Fibroblast of skin of back (primary cell): Measurements from ENCODE around the gene SH2D4B.

Experiments
- DNase-seq: peaks from one replicate; pipeline ENCODE4 v3.0.0-alpha.2; 2013

SH2D4B gene

GRCh38 chr10:80596391-80597257, 58.9 kb downstream of the SH2D4B start:
- peak; percentile 37 for DNase-seq

GRCh38 chr10:80598084-80598798, 60.5 kb downstream of the SH2D4B start:
- no peak for DNase-seq

GRCh38 chr10:80598951-80599350, 61.2 kb downstream of the SH2D4B start:
- DNase-seq, result no peak

GRCh38 chr10:80599424-80599847, 61.7 kb downstream of the SH2D4B start:
- DNase-seq, result peak; percentile 49

- DNase-seq, result no peak
Observed at GRCh38 chr10:80600256-80600655, 62.6 kb downstream of the SH2D4B start.

GRCh38 chr10:80602881-80603280, 65.2 kb downstream of the SH2D4B start:
- no peak for DNase-seq

GRCh38 chr10:80603516-80603915, 65.8 kb downstream of the SH2D4B start:
- DNase-seq, result no peak

GRCh38 chr10:80608706-80609105, 71.0 kb downstream of the SH2D4B start:
- no peak for DNase-seq

- no peak for DNase-seq
Observed at GRCh38 chr10:80609331-80609730, 71.6 kb downstream of the SH2D4B start.

- DNase-seq, result no peak
Observed at GRCh38 chr10:80611481-80612185, 73.9 kb downstream of the SH2D4B start.

- DNase-seq, result no peak
Observed at GRCh38 chr10:80612261-80612660, 74.6 kb downstream of the SH2D4B start.

- DNase-seq, result no peak
Observed at GRCh38 chr10:80613466-80614170, 75.9 kb downstream of the SH2D4B start.

GRCh38 chr10:80614576-80615416, 77.1 kb downstream of the SH2D4B start:
- no peak for DNase-seq

- DNase-seq, result no peak
Observed at GRCh38 chr10:80617807-80618206, 80.1 kb downstream of the SH2D4B start.

- no peak for DNase-seq
Observed at GRCh38 chr10:80619036-80619435, 81.3 kb downstream of the SH2D4B start.

GRCh38 chr10:80622153-80622552, 84.5 kb downstream of the SH2D4B start:
- no peak for DNase-seq

GRCh38 chr10:80630324-80630723, 92.6 kb downstream of the SH2D4B start:
- no peak for DNase-seq

- DNase-seq, result no peak
Observed at GRCh38 chr10:80632742-80633141, 95.0 kb downstream of the SH2D4B start.

- DNase-seq, result no peak
Observed at GRCh38 chr10:80633383-80633860, 95.7 kb downstream of the SH2D4B start.

GRCh38 chr10:80633910-80634309, 96.2 kb downstream of the SH2D4B start:
- DNase-seq, result no peak

- no peak for DNase-seq
Observed at GRCh38 chr10:80642661-80643060, 105.0 kb downstream of the SH2D4B start.
